Measurements from ENCODE around the gene TOR3A.

Gene TOR3A

GRCh38 chr1:179119513-179119912, 37.6 kb downstream of the TOR3A start:
- Histone ChIP-seq H3K4me3 (IDR thresholded peaks at IDR 0.05; ENCODE audit: insufficient read depth, low read depth, low read length) (no peak overlapping the region), H2AFZ (ENCODE audit: low read depth) (no peak overlapping the region), H3K4me1 (ENCODE audit: low read depth, poor library complexity, severe bottlenecking) (peaks cover 9% of the 10 kb centered on the region), H3K79me2 (ENCODE audit: insufficient read depth, low read depth) (no peaks in the 10 kb centered on the region), H4K20me1 (ENCODE audit: insufficient read depth) (no peaks in the 10 kb centered on the region), H3K27ac (no peak overlapping the region), H3K9ac (no peak overlapping the region), H3K36me3 (ENCODE audit: insufficient read depth) (no peaks in the 10 kb centered on the region; the same call in 1 of the 2 replicates), H3K27me3 (ENCODE audit: insufficient read depth, low read depth) (no peaks in the 10 kb centered on the region), H3K4me2 (no peak overlapping the region)
- no peak for TF ChIP-seq CTCF (conservative IDR thresholded peaks at IDR 0.05; ENCODE audit: low read depth, low read length)

GRCh38 chr1:179120736-179121135, 38.9 kb downstream of the TOR3A start:
- Histone ChIP-seq H3K27me3 (ENCODE audit: insufficient read depth, low read depth) (no peaks in the 10 kb centered on the region), H3K4me1 (ENCODE audit: low read depth, poor library complexity, severe bottlenecking) (peaks cover 9% of the 10 kb centered on the region), H3K36me3 (ENCODE audit: insufficient read depth) (no peaks in the 10 kb centered on the region; the same call in 1 of the 2 replicates), H3K79me2 (ENCODE audit: insufficient read depth, low read depth) (no peaks in the 10 kb centered on the region), H3K4me2 (no peak overlapping the region), H3K4me3 (IDR thresholded peaks at IDR 0.05; ENCODE audit: insufficient read depth, low read depth, low read length) (no peak overlapping the region), H3K9ac (no peak overlapping the region), H3K27ac (no peak overlapping the region), H4K20me1 (ENCODE audit: insufficient read depth) (no peaks in the 10 kb centered on the region), H2AFZ (ENCODE audit: low read depth) (no peak overlapping the region)
- TF ChIP-seq CTCF (conservative IDR thresholded peaks at IDR 0.05; ENCODE audit: low read depth, low read length) = no peak

GRCh38 chr1:179121159-179121938, 39.5 kb downstream of the TOR3A start:
- no peak overlapping the region for H3K9ac ChIP-seq
- H3K4me1 ChIP-seq (ENCODE audit: low read depth, poor library complexity, severe bottlenecking) = peaks cover 9% of the 10 kb centered on the region
- no peak overlapping the region for H3K4me2 ChIP-seq
- H3K79me2 ChIP-seq (ENCODE audit: insufficient read depth, low read depth) = no peaks in the 10 kb centered on the region
- no peaks in the 10 kb centered on the region for H3K27me3 ChIP-seq (ENCODE audit: insufficient read depth, low read depth)
- H2AFZ ChIP-seq (ENCODE audit: low read depth) = no peak overlapping the region
- no peaks in the 10 kb centered on the region for H4K20me1 ChIP-seq (ENCODE audit: insufficient read depth)
- H3K4me3 ChIP-seq (IDR thresholded peaks at IDR 0.05; ENCODE audit: insufficient read depth, low read depth, low read length) = no peak overlapping the region
- no peaks in the 10 kb centered on the region; the same call in 1 of the 2 replicates for H3K36me3 ChIP-seq (ENCODE audit: insufficient read depth)
- peak; percentile 86 for TF ChIP-seq CTCF (conservative IDR thresholded peaks at IDR 0.05; ENCODE audit: low read depth, low read length)
- no peak overlapping the region for H3K27ac ChIP-seq

- TF ChIP-seq CTCF (conservative IDR thresholded peaks at IDR 0.05; ENCODE audit: low read depth, low read length) = no peak
- H4K20me1 ChIP-seq (ENCODE audit: insufficient read depth) = no peaks in the 10 kb centered on the region
- H3K4me2 ChIP-seq = no peak overlapping the region
- H3K27me3 ChIP-seq (ENCODE audit: insufficient read depth, low read depth) = no peaks in the 10 kb centered on the region
- no peak overlapping the region for H2AFZ ChIP-seq (ENCODE audit: low read depth)
- no peak overlapping the region for H3K27ac ChIP-seq
- H3K9ac ChIP-seq = no peak overlapping the region
- no peak overlapping the region for H3K4me3 ChIP-seq (IDR thresholded peaks at IDR 0.05; ENCODE audit: insufficient read depth, low read depth, low read length)
- H3K36me3 ChIP-seq (ENCODE audit: insufficient read depth) = no peaks in the 10 kb centered on the region
- H3K4me1 ChIP-seq (ENCODE audit: low read depth, poor library complexity, severe bottlenecking) = peaks cover 22% of the 10 kb centered on the region
- no peaks in the 10 kb centered on the region for H3K79me2 ChIP-seq (ENCODE audit: insufficient read depth, low read depth)
Measured at GRCh38 chr1:179124873-179125272, 43.0 kb downstream of the TOR3A start.
